Kidney epithelial cell (primary cell): ENCODE results near the gene SIKE1. TPM values are rescaled to one million over a fixed set of nuclear protein-coding genes. Genes with fewer than 3 reads are reported as not detected.

Source experiments
- DNase-seq: peaks from one replicate; pipeline ENCODE4 v3.0.0-alpha.2; 2010; ENCODE audit warnings: low read depth
- H3K27me3 ChIP-seq: 2 replicates; pipeline ENCODE4 v1.6.0; 2011; ENCODE audit warnings: low read length; ENCODE audit not compliant: control insufficient read depth, insufficient read depth
- H3K36me3 ChIP-seq: 2 replicates; pipeline ENCODE4 v1.5.1; 2011; ENCODE audit warnings: low read length; ENCODE audit not compliant: control insufficient read depth, insufficient read depth
- H3K4me3 ChIP-seq: 2 replicates; pipeline ENCODE4 v1.5.1; 2011; ENCODE audit warnings: low read depth, mild to moderate bottlenecking, control low read depth, low read length
- CTCF ChIP-seq: IDR thresholded peaks from 2 replicates; pipeline ENCODE4 v1.5.1; 2011; ENCODE audit warnings: mild to moderate bottlenecking, moderate library complexity, low read length, control low read depth, inconsistent platforms; ENCODE audit not compliant: insufficient read depth, poor library complexity, severe bottlenecking
- total RNA-seq: library from RNA; depleted of rRNA; stranded (reverse); fragments of >200 nt; gene quantifications from 2 replicates; pipeline ENCODE4 v1.2.3, GENCODE V29; 2015

Gene SIKE1
- total RNA-seq, 1 donor from 2014 or later: 40.1 TPM

DNA sequence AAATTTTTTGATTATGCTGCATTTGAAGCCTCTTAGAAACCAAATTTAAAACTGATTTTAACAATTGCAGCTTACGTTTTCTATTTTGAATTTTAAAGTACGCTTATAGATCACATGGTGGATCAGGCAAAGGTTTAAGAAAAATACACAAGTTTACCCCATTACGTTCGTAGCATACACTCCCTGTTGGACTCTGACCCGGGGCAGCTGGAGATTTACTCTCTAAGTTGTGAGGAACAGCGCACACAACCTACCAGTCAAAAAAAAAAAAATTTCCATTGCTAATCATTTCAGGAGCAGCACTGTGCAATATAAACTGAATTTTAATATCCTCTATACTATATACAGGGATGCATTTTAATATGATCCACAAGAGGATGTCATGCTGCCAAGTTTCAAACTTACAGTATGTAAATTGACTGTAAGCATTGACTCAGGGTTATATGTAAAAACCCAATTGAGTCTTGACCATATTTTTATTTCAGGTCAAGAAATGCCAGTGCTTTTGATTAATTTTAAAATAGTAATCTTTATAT lies 43.1 kb downstream of the SIKE1 start:
- no peak for TF ChIP-seq CTCF
- Histone ChIP-seq H3K27me3 (no peaks in the 10 kb centered on the region), H3K4me3 (no peak overlapping the region), H3K36me3 (no peaks in the 10 kb centered on the region)
- DNase-seq: no peak

- Histone ChIP-seq H3K36me3 (peaks cover 1% of the 10 kb centered on the region), H3K4me3 (no peak overlapping the region), H3K27me3 (no peaks in the 10 kb centered on the region)
- TF ChIP-seq CTCF: no peak
- DNase-seq: no peak
These were observed 45.0 kb downstream of the SIKE1 start for GRCh38 chr1:114735479-114735878.

GRCh38 chr1:114729782-114730181 lies 50.7 kb downstream of the SIKE1 start:
- Histone ChIP-seq H3K36me3 (peaks cover 6% of the 10 kb centered on the region), H3K27me3 (no peaks in the 10 kb centered on the region), H3K4me3 (no peak overlapping the region)
- no peak for DNase-seq
- TF ChIP-seq CTCF: no peak

- no peaks in the 10 kb centered on the region for H3K27me3 ChIP-seq
- peaks cover 6% of the 10 kb centered on the region for H3K36me3 ChIP-seq
- no peak overlapping the region for H3K4me3 ChIP-seq
- no peak for DNase-seq
- no peak for TF ChIP-seq CTCF
These were observed 51.9 kb downstream of the SIKE1 start for GRCh38 chr1:114728553-114728952.

DNA sequence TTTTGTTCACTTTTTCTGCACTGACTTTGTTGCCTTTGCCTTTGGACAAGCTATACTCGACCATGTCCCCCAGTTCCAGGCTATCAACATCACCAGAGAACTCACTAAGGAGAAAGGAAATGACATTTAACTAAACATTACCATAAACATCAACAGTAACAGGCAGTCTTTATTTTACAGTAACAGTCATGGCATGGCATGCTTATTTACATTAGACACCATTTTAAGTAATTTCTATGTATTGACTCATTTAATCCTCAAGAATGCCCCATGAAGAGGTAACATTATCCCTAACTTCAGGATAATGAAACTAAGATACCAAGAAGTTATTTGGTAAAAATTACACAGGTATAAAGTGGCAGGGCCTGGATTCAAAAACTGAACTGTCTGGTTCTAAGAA lies 55.3 kb downstream of the SIKE1 start:
- Histone ChIP-seq H3K4me3 (no peak overlapping the region), H3K36me3 (peaks cover 7% of the 10 kb centered on the region), H3K27me3 (no peaks in the 10 kb centered on the region)
- TF ChIP-seq CTCF: no peak
- no peak for DNase-seq

- Histone ChIP-seq H3K27me3 (no peaks in the 10 kb centered on the region), H3K36me3 (peaks cover 7% of the 10 kb centered on the region), H3K4me3 (no peak overlapping the region)
- TF ChIP-seq CTCF: no peak
- no peak for DNase-seq
These were observed 56.6 kb downstream of the SIKE1 start for GRCh38 chr1:114723915-114724314.
